Nephron (organoid): ENCODE data around the gene GUCD1.

Source experiments
- H3K27ac Mint-ChIP-seq, 3 experiments: 2 replicates each; pipeline ENCODE4 v1.8.0; 2020; ENCODE audit warnings: mixed read lengths in 3 of 3, mild to moderate bottlenecking in 2 of 3, moderate library complexity in 1 of 3
- H3K27me3 Mint-ChIP-seq: 2 replicates; pipeline ENCODE4 v1.8.0; 2021; ENCODE audit warnings: low read depth, mild to moderate bottlenecking, moderate library complexity, mixed read lengths
- H3K36me3 Mint-ChIP-seq: 2 replicates; pipeline ENCODE4 v1.8.0; 2020; ENCODE audit warnings: low read depth, mixed read lengths
- H3K4me1 Mint-ChIP-seq: 2 replicates; pipeline ENCODE4 v1.8.0; 2020; ENCODE audit warnings: mixed read lengths
- H3K4me3 Mint-ChIP-seq, 3 experiments: 2 replicates each; pipeline ENCODE4 v1.8.0; 2020; ENCODE audit warnings: mild to moderate bottlenecking in 3 of 3, mixed read lengths in 3 of 3, moderate library complexity in 2 of 3
- H3K9me3 Mint-ChIP-seq: 2 replicates; pipeline ENCODE4 v1.8.0; 2020; ENCODE audit warnings: mixed read lengths
- CTCF ChIP-seq, 3 experiments: fragments of 200-600 bp; sonication (generic); IDR thresholded peaks; one replicate each; pipeline ENCODE4 v1.5.0; 2021; ENCODE audit warnings: antibody characterized with exemption in 3 of 3; ENCODE audit not compliant: unreplicated experiment in 3 of 3

GUCD1 gene

GRCh38 chr22:24566899-24567511, 12.1 kb upstream of the GUCD1 start:
- H3K27ac Mint-ChIP-seq: peak overlapping the region; percentile 6 to 59 (median 45)
- no peaks in the 10 kb centered on the region for H3K9me3 Mint-ChIP-seq
- H3K36me3 Mint-ChIP-seq: peaks cover 46% of the 10 kb centered on the region
- TF ChIP-seq CTCF (IDR thresholded peaks at IDR 0.05; ENCODE audit: unreplicated experiment in 3 of 3): no peak
- H3K27me3 Mint-ChIP-seq: no peaks in the 10 kb centered on the region
- no peak overlapping the region for H3K4me3 Mint-ChIP-seq
- peaks cover 22% of the 10 kb centered on the region for H3K4me1 Mint-ChIP-seq

GRCh38 chr22:24565077-24565476, 10.1 kb upstream of the GUCD1 start:
- Mint-ChIP-seq H3K27ac (peak overlapping the region in 1 of 3 experiments; percentile 22), H3K36me3 (peaks cover 38% of the 10 kb centered on the region), H3K4me3 (no peak overlapping the region), H3K4me1 (peaks cover 22% of the 10 kb centered on the region), H3K9me3 (no peaks in the 10 kb centered on the region), H3K27me3 (no peaks in the 10 kb centered on the region)
- TF ChIP-seq CTCF (IDR thresholded peaks at IDR 0.05; ENCODE audit: unreplicated experiment in 3 of 3): no peak

- H3K36me3 Mint-ChIP-seq: peaks cover 38% of the 10 kb centered on the region
- H3K27me3 Mint-ChIP-seq: no peaks in the 10 kb centered on the region
- H3K27ac Mint-ChIP-seq: peak overlapping the region in 2 of 3 experiments; percentile 54 to 61
- H3K4me1 Mint-ChIP-seq: peaks cover 25% of the 10 kb centered on the region
- no peak overlapping the region for H3K4me3 Mint-ChIP-seq
- no peaks in the 10 kb centered on the region for H3K9me3 Mint-ChIP-seq
- no peak for TF ChIP-seq CTCF (IDR thresholded peaks at IDR 0.05; ENCODE audit: unreplicated experiment in 3 of 3)
Measured at GRCh38 chr22:24564376-24565058, 9.6 kb upstream of the GUCD1 start.

- TF ChIP-seq CTCF (IDR thresholded peaks at IDR 0.05; ENCODE audit: unreplicated experiment in 3 of 3): no peak
- no peak overlapping the region for H3K4me3 Mint-ChIP-seq
- no peak overlapping the region for H3K27ac Mint-ChIP-seq
- H3K27me3 Mint-ChIP-seq: no peaks in the 10 kb centered on the region
- peaks cover 37% of the 10 kb centered on the region for H3K36me3 Mint-ChIP-seq
- peaks cover 26% of the 10 kb centered on the region for H3K4me1 Mint-ChIP-seq
- H3K9me3 Mint-ChIP-seq: no peaks in the 10 kb centered on the region
Measured at GRCh38 chr22:24563246-24563645, 8.3 kb upstream of the GUCD1 start.

- Mint-ChIP-seq H3K27me3 (no peaks in the 10 kb centered on the region), H3K36me3 (peaks cover 37% of the 10 kb centered on the region), H3K9me3 (no peaks in the 10 kb centered on the region), H3K27ac (no peak overlapping the region), H3K4me3 (peak overlapping the region; percentile 9 to 96 (median 36)), H3K4me1 (peaks cover 32% of the 10 kb centered on the region)
- no peak for TF ChIP-seq CTCF (IDR thresholded peaks at IDR 0.05; ENCODE audit: unreplicated experiment in 3 of 3)
Measured at GRCh38 chr22:24559471-24559870, 4.5 kb upstream of the GUCD1 start.
